T-cell (primary cell): ENCODE results near the gene HSCB. TPM values are rescaled to one million over a fixed set of nuclear protein-coding genes. Genes with fewer than 3 reads are reported as not detected.

ENCODE experiments used
- ATAC-seq, 4 experiments: fragments of 200-7000 bp in 3 of 4; fragments of 150-1000 bp in 1 of 4; cut with Tn5 transposase; replicated peaks in 1 of 4; 1 replicate in 3 of 4; 2 replicates in 1 of 4; pipeline ENCODE4 v1.10.0; 2021; ENCODE audit warnings: moderate library complexity in 3 of 4, mild to moderate bottlenecking in 2 of 4, moderate number of reproducible peaks in 1 of 4
- CTCF ChIA-PET, 2 donors: fragments of 300-600 bp; sonication (Branson Sonifier 250); formaldehyde crosslinking; loops; one replicate each; lab custom pipeline; 2022; ENCODE audit warnings: antibody characterized with exemption in 2 of 2; lab: Charles Lee
- POLR2A ChIA-PET, 2 donors: fragments of 300-600 bp; sonication (Branson Sonifier 250); formaldehyde crosslinking; loops; one replicate each; lab custom pipeline; 2022; ENCODE audit warnings: antibody characterized with exemption in 2 of 2; lab: Charles Lee
- DNase-seq, 35 experiments: peaks; one replicate each; pipeline versions ENCODE4 v3.0.0 to v3.0.0-alpha.2; 2013 to 2023
- H3K27ac ChIP-seq: one replicate; pipeline ENCODE4 v1.5.1; 2013; ENCODE audit warnings: low read length
- H3K27me3 ChIP-seq, 2 experiments: replicated peaks in 1 of 2; 1 replicate in 1 of 2; 2 replicates in 1 of 2; pipeline versions ENCODE4 v1.6.1 to v1.7.0; 2013; ENCODE audit warnings: low read length in 1 of 2, mixed read lengths in 1 of 2; ENCODE audit not compliant: control insufficient read depth in 2 of 2, insufficient read depth in 2 of 2; ENCODE audit errors: extremely low read depth in 1 of 2
- H3K36me3 ChIP-seq, 2 donors: 1 replicate in 1 of 2; 2 replicates in 1 of 2; pipeline versions ENCODE4 v1.6.1 to v1.7.0; 2013; ENCODE audit warnings: low read length in 1 of 2; ENCODE audit not compliant: control insufficient read depth in 2 of 2, insufficient read depth in 1 of 2; ENCODE audit errors: extremely low read depth in 1 of 2
- H3K4me1 ChIP-seq, 2 experiments: 1 replicate in 1 of 2; 2 replicates in 1 of 2; pipeline versions ENCODE4 v1.6.1 to v1.7.0; 2013; ENCODE audit warnings: low read length in 2 of 2, mixed read lengths in 1 of 2; ENCODE audit not compliant: insufficient read depth in 2 of 2, control insufficient read depth in 1 of 2; ENCODE audit errors: extremely low read depth in 1 of 2
- H3K4me3 ChIP-seq, 2 donors: 1 replicate in 1 of 2; 2 replicates in 1 of 2; pipeline versions ENCODE4 v1.5.1 to v1.7.0; 2013; ENCODE audit warnings: mild to moderate bottlenecking in 2 of 2, low read length in 1 of 2, moderate library complexity in 1 of 2; ENCODE audit not compliant: control insufficient read depth in 1 of 2; ENCODE audit errors: extremely low read depth in 1 of 2
- H3K9me3 ChIP-seq: 2 replicates; pipeline ENCODE4 v1.7.0; 2013
- H3K27ac Mint-ChIP-seq, 2 donors: one replicate each; pipeline ENCODE4 v1.8.0; 2020 to 2021; ENCODE audit warnings: mild to moderate bottlenecking in 2 of 2, mixed read lengths in 2 of 2
- H3K27me3 Mint-ChIP-seq, 2 donors: one replicate each; pipeline ENCODE4 v1.8.0; 2021 to 2022; ENCODE audit warnings: mixed read lengths in 2 of 2
- H3K36me3 Mint-ChIP-seq: one replicate; pipeline ENCODE4 v1.8.0; 2021; ENCODE audit warnings: mixed read lengths
- H3K4me1 Mint-ChIP-seq, 3 donors: one replicate each; pipeline ENCODE4 v1.8.0; 2020 to 2022; ENCODE audit warnings: mixed read lengths in 3 of 3, mild to moderate bottlenecking in 1 of 3
- H3K4me3 Mint-ChIP-seq, 3 donors: one replicate each; pipeline ENCODE4 v1.8.0; 2020 to 2022; ENCODE audit warnings: mild to moderate bottlenecking in 3 of 3, mixed read lengths in 3 of 3, moderate library complexity in 3 of 3
- H3K9me3 Mint-ChIP-seq, 3 donors: one replicate each; pipeline ENCODE4 v1.8.0; 2020 to 2022; ENCODE audit warnings: mixed read lengths in 3 of 3
- WGBS: methylation state at CpG from one replicate; pipeline ENCODE4 v1.1.5; 2013; ENCODE audit warnings: missing lambda C conversion rate; ENCODE audit not compliant: insufficient coverage; 5-methylcytosine and 5-hydroxymethylcytosine counted together
- total RNA-seq, 35 experiments: library from RNA in 6 of 35; stranded (reverse) in 6 of 35; fragments of 120-200 nt in 1 of 35; gene quantifications; one replicate each; pipeline versions ENCODE4 v1.2.1 to v1.2.4 and lab custom pipeline; 2013 to 2026

Gene HSCB
- total RNA-seq, 5 donors from 2014 or later (not counting 1 experiment from before 2014, with no cell fraction given), result 6.9 to 11.9 (median 11.5) TPM

DNA sequence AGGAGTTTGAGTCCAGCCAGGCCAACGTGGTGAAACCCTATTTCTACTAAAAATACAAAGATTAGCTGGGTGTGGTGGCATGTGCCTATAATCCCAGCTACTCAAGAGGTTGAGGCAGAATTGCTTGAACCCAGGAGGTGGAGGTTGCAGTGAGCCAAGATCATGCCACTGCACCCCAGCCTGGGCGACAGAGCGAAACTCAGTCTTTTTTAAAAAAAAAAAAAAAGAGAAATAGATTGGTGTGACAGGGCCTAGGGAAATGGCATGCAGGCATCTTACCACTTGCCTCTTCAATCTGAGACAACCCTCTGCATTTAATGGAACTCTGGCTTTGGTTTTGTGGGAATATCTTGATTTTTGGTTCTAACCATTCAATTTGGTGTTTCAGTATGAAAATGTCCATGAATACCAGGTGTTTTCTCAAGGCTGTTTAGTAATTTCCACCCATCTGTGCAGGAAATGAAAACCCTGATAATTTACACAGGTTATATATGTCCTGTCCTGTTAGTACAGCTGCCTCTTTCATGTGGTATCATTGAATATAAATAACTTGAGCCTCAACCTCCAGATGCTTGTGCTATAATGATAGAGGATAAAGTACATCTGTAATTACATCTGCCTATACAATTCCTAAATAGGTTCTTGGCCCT lies 50.1 kb downstream of the HSCB start:
- no CpG with 5 or more reads among the region's 3 CpGs for WGBS

DNA sequence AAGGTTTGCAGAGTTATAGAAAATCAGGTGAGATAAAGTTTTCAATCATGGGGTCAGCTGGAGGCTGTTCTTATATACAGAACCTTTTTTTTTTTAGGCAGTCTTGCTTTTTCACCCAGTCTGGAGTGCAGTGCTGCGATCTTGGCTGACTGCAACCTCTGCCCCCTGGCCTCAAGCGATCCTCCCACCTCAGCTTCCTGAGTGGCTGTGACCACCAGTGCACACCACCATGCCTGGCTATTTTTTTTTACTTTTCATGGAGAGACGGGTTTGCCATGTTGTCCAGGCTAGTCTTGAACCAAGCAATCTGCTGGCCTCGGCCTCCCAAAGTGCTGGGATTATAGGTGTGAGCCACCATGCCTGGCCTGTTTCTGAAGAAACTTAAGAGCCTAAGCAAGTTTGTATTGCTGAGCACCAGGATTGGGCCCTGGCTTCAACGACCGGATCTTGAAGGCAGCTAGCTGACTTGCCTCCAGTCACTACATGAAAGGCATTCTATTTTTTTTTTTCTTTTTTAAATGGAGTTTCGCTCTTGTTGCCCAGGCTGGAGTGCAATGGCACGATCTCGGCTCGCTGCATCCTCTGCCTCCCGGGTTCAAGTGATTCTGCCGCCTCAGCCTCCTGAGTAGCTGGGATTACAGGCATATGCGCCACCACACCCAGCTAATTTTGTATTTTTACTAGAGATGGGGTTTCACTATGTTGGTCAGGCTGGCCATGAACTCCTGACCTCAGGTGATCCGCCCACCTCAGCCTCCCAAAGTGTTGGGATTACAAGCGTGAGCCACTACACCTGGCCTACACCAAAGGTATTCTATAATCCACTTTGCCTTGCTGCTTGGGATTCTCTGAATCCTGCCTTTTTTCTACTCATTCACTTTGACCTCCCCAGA lies 50.9 kb downstream of the HSCB start:
- Mint-ChIP-seq H3K4me1 (peaks cover 69 to 76% (median 71%) of the 10 kb centered on the region in 3 donors), H3K36me3 (peaks cover 45% of the 10 kb centered on the region), H3K9me3 (no peaks in the 10 kb centered on the region), H3K27ac (peak overlapping the region; percentile 41 to 75), H3K27me3 (no peaks in the 10 kb centered on the region), H3K4me3 (peak overlapping the region in 2 of 3 donors; percentile 9 to 55)
- CTCF ChIA-PET, result interaction anchor here in 1 of 2 donors (0.6 to 1.3 kb wide), 3 partner anchors 8 to 694 kb away, joined by 3 to 7 read pairs (median 3); no protein-coding TSS in a partner anchor
- H3K4me1 ChIP-seq, result peaks cover 11 to 48% of the 10 kb centered on the region in 2 experiments
- ATAC-seq (peak in 3 of 4 experiments; percentile 28 to 50 (median 31)), DNase-seq (no peak)
- no peaks in the 10 kb centered on the region for H3K27me3 ChIP-seq
- peak overlapping the region; percentile 20 for H3K27ac ChIP-seq
- POLR2A ChIA-PET, result no interaction called here
- no peak overlapping the region for H3K4me3 ChIP-seq
- H3K36me3 ChIP-seq, result peaks cover 10 to 44% of the 10 kb centered on the region in 2 donors
- 82% methylated on average over 9 of the region's 15 CpGs for WGBS
- no peaks in the 10 kb centered on the region for H3K9me3 ChIP-seq

More for the DNA sequence above, 50.1 kb downstream of the HSCB start:
- Mint-ChIP-seq H3K4me1 (peaks cover 63 to 71% (median 64%) of the 10 kb centered on the region in 3 donors), H3K36me3 (peaks cover 44% of the 10 kb centered on the region), H3K4me3 (peak overlapping the region in 1 of 3 donors; percentile 55), H3K27ac (peak overlapping the region; percentile 41 to 75), H3K27me3 (no peaks in the 10 kb centered on the region), H3K9me3 (no peaks in the 10 kb centered on the region)
- peaks cover 8 to 39% of the 10 kb centered on the region in 2 donors for H3K36me3 ChIP-seq
- no peaks in the 10 kb centered on the region for H3K27me3 ChIP-seq
- ATAC-seq, result peak in 3 of 4 experiments; percentile 13 to 39 (median 20)
- POLR2A ChIA-PET, result no interaction called here
- CTCF ChIA-PET, result interaction anchor here in 1 of 2 donors (0.6 to 1.3 kb wide), 2 partner anchors 37 to 695 kb away, joined by 3 to 7 read pairs; no protein-coding TSS in a partner anchor
- no peak overlapping the region for H3K4me3 ChIP-seq
- H3K4me1 ChIP-seq, result peaks cover 9 to 43% of the 10 kb centered on the region in 2 experiments
- no peaks in the 10 kb centered on the region for H3K9me3 ChIP-seq
- peak overlapping the region; percentile 20 for H3K27ac ChIP-seq
- DNase-seq, result no peak

DNA sequence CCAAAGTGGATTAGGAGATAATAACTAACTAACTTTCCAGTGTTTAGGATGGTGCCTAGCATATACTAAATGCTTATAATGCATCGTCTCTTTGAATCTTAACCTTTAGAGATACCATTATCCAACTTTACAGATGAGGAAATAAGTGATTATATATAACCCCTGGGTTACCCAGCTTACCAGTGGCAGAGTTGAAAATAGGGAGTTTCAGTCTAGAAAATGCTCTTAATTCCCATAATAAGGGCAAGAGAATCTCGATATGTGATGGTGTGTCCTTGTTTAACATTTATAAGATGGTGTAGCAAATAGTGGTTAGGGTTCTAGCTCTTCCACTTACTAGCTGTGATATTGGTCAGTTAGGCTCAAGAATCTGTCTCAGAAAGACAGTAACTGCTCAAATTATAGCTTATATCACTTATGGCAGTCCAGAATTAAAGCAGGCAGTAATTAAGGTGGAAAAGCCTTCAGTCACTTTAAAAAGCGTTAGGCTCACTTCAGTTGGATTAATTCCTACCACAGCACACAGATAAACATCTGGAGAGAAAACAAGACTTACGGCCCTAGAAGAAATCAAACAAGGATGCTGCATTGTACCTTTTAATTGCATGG lies 52.2 kb downstream of the HSCB start:
- ATAC-seq, result no peak
- peaks cover 16 to 58% of the 10 kb centered on the region in 2 experiments for H3K4me1 ChIP-seq
- no peak for DNase-seq
- H3K36me3 ChIP-seq, result peaks cover 10 to 54% of the 10 kb centered on the region in 2 donors
- no CpG with 5 or more reads among the region's 4 CpGs for WGBS
- H3K4me3 Mint-ChIP-seq, result peak overlapping the region in 1 of 3 donors; percentile 30
- peaks cover 78 to 85% (median 83%) of the 10 kb centered on the region in 3 donors for H3K4me1 Mint-ChIP-seq
- peaks cover 43% of the 10 kb centered on the region for H3K36me3 Mint-ChIP-seq
- no peak overlapping the region for H3K27ac ChIP-seq
- H3K9me3 Mint-ChIP-seq, result no peaks in the 10 kb centered on the region
- ChIA-PET POLR2A (interaction anchor here in 1 of 2 donors (1.2 kb wide), 1 partner anchor 13 kb away, joined by 7 read pairs; no protein-coding TSS in a partner anchor), CTCF (no interaction called here)
- H3K27me3 Mint-ChIP-seq, result no peaks in the 10 kb centered on the region
- H3K27me3 ChIP-seq, result no peaks in the 10 kb centered on the region
- no peaks in the 10 kb centered on the region for H3K9me3 ChIP-seq
- H3K27ac Mint-ChIP-seq, result peak overlapping the region; percentile 5 to 22
- H3K4me3 ChIP-seq, result no peak overlapping the region

DNA sequence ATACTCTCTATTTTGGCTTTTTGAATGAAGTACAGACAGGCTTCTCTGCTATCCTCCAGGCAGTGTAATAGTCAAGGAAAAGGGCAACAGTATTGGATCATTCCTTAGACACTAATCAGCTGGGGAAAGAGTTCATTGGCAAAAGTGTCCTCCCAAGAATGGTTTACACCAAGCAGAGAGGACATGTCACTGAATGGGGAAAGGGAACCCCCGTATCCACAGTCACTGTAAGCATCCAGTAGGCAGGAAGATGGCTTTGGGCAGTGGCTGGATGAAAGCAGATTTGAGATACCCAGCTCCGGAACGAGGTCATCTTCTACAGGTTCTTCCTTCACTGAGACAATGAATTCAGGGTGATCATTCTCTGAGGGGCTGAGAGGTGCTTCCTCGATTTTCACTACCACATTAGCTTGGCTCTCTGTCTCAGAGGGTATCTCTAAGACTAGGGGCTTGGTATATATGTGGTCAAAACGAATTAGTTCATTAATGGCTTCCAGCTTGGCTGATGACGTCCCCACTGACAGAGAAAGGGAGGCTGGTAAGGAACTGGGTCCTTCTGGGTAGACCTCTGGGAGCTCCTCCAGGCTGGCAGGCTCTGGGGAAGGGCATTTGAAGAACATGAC lies 53.3 kb downstream of the HSCB start:
- Mint-ChIP-seq H3K4me3 (peak overlapping the region in 1 of 3 donors; percentile 97), H3K9me3 (no peaks in the 10 kb centered on the region), H3K4me1 (peaks cover 81 to 85% (median 84%) of the 10 kb centered on the region in 3 donors), H3K27me3 (no peaks in the 10 kb centered on the region), H3K27ac (peak overlapping the region; percentile 31 to 79), H3K36me3 (peaks cover 44% of the 10 kb centered on the region)
- ChIA-PET CTCF (interaction anchor here in 1 of 2 donors (1.3 kb wide), 1 partner anchor 34 kb away, joined by 4 read pairs; no protein-coding TSS in a partner anchor), POLR2A (interaction anchor here (1.2 kb wide), 2 partner anchors 11 to 12 kb away, joined by 3 to 7 read pairs; no protein-coding TSS in a partner anchor)
- no peak for DNase-seq
- ATAC-seq, result no peak
- Histone ChIP-seq H3K4me1 (peaks cover 16 to 54% of the 10 kb centered on the region in 2 experiments), H3K36me3 (peaks cover 10 to 52% of the 10 kb centered on the region in 2 donors), H3K9me3 (no peaks in the 10 kb centered on the region), H3K4me3 (no peak overlapping the region), H3K27me3 (no peaks in the 10 kb centered on the region), H3K27ac (no peak overlapping the region)
- WGBS, result 78% methylated on average over 3 of the region's 6 CpGs

DNA sequence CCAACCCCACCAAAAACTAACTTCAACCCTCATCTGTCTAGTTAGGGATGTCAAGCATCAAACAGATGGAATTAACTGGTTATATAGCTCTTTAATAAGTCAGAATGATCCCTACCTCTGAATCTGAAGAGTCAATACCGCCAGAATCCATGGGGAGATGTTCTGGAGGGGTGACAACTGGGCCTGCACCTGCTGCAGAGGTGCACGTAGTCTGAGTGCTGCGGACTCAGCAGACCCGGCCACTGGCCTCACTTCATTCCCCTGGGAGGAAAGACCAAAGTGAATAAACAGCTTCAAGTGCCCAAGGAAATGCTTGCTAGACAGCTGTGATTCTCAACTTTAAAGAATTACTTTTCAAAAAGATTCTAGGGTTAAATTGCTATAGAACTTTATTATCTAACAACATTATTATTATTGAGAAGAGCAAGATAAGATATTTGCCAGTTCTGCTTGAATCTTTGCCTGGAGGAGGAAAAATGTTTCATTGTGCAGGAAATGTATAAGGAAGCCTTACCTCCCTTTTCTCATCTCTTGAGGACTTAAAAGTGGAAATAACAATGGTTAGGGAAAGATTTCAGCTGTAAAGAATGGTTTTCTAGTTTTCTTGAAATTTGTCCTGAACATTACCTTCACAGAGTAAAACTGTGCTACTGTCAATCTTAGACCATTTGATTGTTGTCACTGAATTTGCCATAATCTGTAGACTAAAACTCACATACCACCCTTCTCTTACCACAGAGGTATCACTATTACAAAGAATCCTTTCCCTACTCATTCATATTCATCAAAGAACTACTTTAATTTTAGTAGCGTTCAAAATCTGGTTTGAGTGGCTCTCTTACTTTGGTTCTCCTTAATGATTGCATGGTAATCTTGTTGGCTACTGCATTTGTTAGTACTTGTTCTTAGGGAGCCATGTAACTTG lies 54.4 kb downstream of the HSCB start:
- H3K27me3 ChIP-seq, result no peaks in the 10 kb centered on the region
- ChIA-PET POLR2A (interaction anchor here (0.6 to 1.2 kb wide), 3 partner anchors 12 to 42 kb away, joined by 3 to 4 read pairs (median 3); no protein-coding TSS in a partner anchor), CTCF (interaction anchor here in 1 of 2 donors (1.2 to 1.4 kb wide), 3 partner anchors 18 to 33 kb away, joined by 3 to 4 read pairs (median 4); no protein-coding TSS in a partner anchor)
- Mint-ChIP-seq H3K9me3 (no peaks in the 10 kb centered on the region), H3K36me3 (peaks cover 44% of the 10 kb centered on the region), H3K4me1 (peaks cover 75 to 77% (median 76%) of the 10 kb centered on the region in 3 donors), H3K4me3 (peak overlapping the region in 2 of 3 donors; percentile 10 to 97), H3K27me3 (no peaks in the 10 kb centered on the region), H3K27ac (peak overlapping the region; percentile 52 to 79)
- H3K27ac ChIP-seq, result no peak overlapping the region
- DNase-seq (no peak), ATAC-seq (no peak)
- H3K36me3 ChIP-seq, result peaks cover 10 to 52% of the 10 kb centered on the region in 2 donors
- H3K9me3 ChIP-seq, result no peaks in the 10 kb centered on the region
- no peak overlapping the region for H3K4me3 ChIP-seq
- H3K4me1 ChIP-seq, result peaks cover 16 to 46% of the 10 kb centered on the region in 2 experiments
- WGBS, result 100% methylated on average over 3 of the region's 5 CpGs
